MG63 (cell line): Measurements from ENCODE around the gene ZNF534. TPM values are rescaled to one million over a fixed set of nuclear protein-coding genes. Genes with fewer than 3 reads are reported as not detected.
"Not testable (repeated sequence)": the region's sequence is repeated elsewhere in the genome, so short reads cannot be mapped to it uniquely, and the experiment has no call there.

ENCODE experiments used
- DNase-seq: peaks from one replicate; pipeline ENCODE4 v3.0.0-alpha.2; 2020
- H3K27me3 ChIP-seq: fragments of 250-450 bp; sonication (Bioruptor Pico); 2 replicates; pipeline ENCODE4 v1.5.1; 2020; ENCODE audit warnings: mild to moderate bottlenecking, moderate library complexity
- H3K36me3 ChIP-seq: fragments of 250-450 bp; sonication (Bioruptor Pico); 2 replicates; pipeline ENCODE4 v1.5.1; 2020; ENCODE audit warnings: mild to moderate bottlenecking, moderate library complexity
- H3K4me3 ChIP-seq: fragments of 250-450 bp; sonication (Bioruptor Pico); 2 replicates; pipeline ENCODE4 v1.5.1; 2020; ENCODE audit warnings: mild to moderate bottlenecking, moderate library complexity
- H3K9me3 ChIP-seq: fragments of 250-450 bp; sonication (Bioruptor Pico); 2 replicates; pipeline ENCODE4 v1.5.1; 2020; ENCODE audit warnings: mild to moderate bottlenecking, moderate library complexity
- total RNA-seq: library from RNA; depleted of rRNA; stranded (reverse); fragments of >200 nt; shearing (Covaris generic); gene quantifications from 2 replicates; pipeline ENCODE4 v1.2.3, GENCODE V29; 2014; ENCODE audit warnings: low replicate concordance; rRNA removed

The ZNF534 gene
- total RNA-seq, 1 experiment from 2014 or later, result not detected

DNA sequence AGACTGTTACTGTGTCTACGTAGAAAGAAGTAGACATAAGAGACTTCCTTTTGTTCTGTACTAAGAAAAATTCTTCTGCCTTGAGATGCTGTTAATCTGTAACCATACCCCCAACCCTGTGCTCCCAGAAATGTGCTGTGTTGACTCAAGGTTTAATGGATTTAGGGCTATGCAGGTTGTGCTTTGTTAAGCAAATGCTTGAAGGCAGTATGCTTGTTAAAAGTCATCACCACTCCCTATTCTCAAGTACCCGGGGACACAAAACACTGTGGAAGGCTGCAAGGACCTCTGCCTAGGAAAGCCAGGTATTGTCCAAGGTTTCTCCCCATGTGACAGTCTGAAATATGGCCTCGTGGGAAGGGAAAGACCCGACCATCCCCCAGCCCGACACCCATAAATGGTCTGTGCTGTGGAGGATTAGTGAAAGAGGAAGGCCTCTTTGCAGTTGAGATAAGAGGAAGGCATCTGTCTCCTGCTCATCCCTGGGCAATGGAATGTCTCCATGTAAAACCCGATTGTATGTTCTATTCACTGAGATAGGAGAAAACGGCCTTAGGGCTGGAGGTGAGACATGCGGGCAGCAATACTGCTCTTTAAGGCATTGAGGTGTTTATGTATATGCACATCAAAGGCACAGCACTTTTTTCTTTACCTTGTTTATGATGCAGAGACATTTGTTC is 56.8 kb downstream of the ZNF534 start:
- DNase-seq, H3K27me3 ChIP-seq, H3K4me3 ChIP-seq, H3K36me3 ChIP-seq: not testable (repeated sequence)
- H3K9me3 ChIP-seq, result peaks cover 12% of the 10 kb centered on the region

DNA sequence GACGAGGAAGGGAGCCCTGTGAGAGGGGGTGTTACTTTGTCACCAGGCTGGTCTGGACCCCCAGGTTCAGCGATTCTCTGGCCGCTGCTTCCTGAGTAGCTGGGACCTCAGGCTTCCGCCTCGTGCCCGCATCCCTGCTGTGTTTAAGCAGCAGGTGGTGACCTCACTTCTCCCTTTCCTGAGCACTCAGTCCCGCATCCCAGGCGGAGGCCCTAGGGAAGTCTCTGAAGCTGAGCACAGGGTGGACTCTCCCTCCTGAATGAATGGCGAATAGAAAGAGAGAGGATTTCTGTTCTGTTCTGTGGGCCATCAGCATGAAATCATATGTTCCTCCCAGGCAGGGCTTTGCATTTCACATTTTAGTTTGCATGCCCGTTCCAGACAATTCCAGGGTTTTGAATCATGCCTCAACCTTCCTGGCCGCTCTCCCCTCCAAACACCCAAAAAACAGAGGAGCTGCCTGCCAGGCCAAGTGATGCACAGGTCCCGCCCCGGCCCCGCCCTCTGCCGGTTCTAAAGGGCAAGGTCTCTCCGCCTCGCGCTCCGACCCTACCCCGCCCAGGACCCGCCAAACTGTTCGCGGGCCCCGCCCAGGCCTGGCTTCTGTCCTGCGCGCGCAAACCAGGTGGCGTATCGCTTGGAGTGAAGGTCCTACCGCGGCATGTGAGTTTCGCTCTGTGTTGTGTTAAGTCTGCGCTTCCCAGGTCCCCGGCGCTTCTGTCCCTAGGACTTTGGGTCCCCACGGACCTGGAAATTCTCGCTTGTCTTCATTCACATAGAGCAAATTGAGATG is 63.4 kb downstream of the ZNF534 start:
- Histone ChIP-seq H3K36me3 (no peaks in the 10 kb centered on the region), H3K4me3 (no peak overlapping the region), H3K9me3 (peaks cover 10% of the 10 kb centered on the region; the same call in 1 of the 2 replicates), H3K27me3 (no peaks in the 10 kb centered on the region)
- no peak for DNase-seq

DNA sequence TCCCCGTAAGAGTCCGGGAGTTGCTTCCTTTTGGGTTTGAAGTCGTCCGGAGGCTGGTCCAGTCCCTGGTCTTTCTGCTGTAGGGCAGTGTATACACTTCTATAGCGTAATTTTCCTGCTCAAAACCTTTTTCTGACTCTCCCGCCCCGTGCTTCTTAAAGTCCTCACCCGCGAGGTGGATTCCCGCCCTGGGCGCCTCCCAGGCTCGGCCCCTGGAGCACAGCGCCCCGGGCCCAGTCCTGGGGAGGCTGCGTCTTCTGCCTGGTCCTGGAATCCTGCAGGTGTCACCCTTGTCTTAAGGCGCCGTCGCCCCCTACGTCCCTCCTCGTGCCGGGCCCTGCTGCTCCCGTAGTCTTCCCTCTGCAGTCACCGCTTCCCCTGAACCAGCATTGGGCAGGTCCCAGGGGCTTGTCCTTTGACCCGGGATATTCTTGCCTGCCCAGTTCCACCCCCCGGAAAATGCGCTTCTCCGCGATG is 64.1 kb downstream of the ZNF534 start:
- H3K27me3 ChIP-seq, result no peaks in the 10 kb centered on the region
- H3K4me3 ChIP-seq, result no peak overlapping the region
- no peak for DNase-seq
- no peaks in the 10 kb centered on the region for H3K36me3 ChIP-seq
- H3K9me3 ChIP-seq, result peaks cover 10% of the 10 kb centered on the region; the same call in 1 of the 2 replicates

DNA sequence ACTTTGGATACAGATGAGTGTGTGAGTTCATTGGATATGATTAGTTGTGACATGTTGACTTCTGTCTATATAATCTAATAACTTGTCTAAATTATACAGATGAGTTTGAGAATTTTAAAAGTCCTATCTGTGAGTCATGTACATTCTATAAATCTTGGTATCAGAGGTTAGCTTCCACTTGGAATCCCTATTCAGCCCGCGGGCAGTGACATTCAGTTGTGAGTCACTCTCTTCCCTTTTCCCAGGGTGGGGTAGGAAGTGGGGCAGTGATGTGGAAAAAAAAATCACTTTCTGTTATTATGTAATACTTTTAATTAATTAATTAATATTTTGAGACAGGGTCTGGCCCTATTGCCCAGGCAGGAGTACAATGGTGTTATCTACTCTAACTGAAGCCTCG is 65.6 kb downstream of the ZNF534 start:
- H3K36me3 ChIP-seq, result no peaks in the 10 kb centered on the region
- no peak for DNase-seq
- H3K9me3 ChIP-seq, result peaks cover 10% of the 10 kb centered on the region; the same call in 1 of the 2 replicates
- no peaks in the 10 kb centered on the region for H3K27me3 ChIP-seq
- H3K4me3 ChIP-seq, result no peak overlapping the region

DNA sequence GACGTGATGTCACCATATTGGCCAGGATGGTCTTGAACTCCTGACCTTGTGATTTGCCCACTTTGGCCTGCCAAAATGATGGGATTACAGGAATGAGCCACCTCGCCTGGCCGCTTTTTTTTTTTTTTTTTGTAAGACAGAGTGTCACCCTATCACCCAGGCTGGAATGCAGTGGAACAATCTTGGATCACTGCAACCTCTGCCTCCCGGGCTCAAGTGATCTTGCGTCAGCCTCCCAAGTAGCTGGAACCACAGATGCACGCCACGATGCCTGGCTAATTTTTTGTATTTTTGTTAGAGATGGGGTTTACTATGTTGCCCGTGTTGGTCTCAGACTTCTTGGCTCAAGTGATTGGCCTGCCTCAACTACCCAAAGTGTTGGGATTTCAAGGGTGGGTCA is 69.6 kb downstream of the ZNF534 start:
- Histone ChIP-seq H3K36me3 (no peaks in the 10 kb centered on the region), H3K4me3 (no peak overlapping the region), H3K27me3 (no peaks in the 10 kb centered on the region), H3K9me3 (no peaks in the 10 kb centered on the region; the same call in 1 of the 2 replicates)
- DNase-seq, result no peak

DNA sequence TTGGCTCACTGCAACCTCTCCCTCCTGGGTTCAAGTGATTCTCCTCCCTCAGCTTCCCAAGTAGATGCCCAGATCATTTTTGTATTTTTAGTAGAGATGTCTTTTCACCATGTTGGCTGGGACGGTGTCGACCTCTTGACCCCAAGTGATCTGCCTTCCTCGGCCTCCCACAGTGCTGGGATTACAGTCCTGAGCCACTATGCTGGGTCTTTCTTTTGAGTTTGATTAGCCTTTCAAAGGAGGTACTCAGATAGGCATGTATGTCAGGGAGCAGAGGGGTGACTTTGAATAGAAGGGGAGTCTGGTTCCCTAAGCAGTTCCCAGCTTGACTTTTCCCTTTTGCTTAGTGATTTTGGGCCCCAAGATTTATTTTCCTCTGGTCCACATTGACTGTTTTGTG is 71.5 kb downstream of the ZNF534 start:
- DNase-seq, H3K9me3 ChIP-seq, H3K4me3 ChIP-seq, H3K27me3 ChIP-seq, H3K36me3 ChIP-seq: not testable (repeated sequence)

DNA sequence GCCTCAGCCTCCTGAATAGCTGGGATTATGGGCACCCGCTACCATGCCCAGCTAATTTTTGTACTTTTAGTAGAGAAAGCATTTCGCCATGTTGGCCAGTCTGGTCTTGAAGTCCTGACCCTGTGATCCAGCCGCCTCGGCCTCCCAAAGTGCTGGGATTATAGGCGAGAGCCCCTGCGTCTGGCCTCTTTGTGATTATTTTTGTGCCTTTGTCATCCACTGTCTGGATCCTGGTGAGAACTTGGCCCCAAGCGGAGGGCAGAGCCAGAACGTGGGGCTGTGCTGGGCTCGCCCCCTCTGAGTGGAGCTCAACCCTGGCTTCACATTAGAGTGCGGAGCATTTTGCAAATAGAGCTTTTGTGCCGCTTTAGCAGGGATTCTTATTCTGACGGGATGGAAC is 72.0 kb downstream of the ZNF534 start:
- H3K36me3 ChIP-seq, H3K9me3 ChIP-seq, H3K27me3 ChIP-seq, DNase-seq, H3K4me3 ChIP-seq: not testable (repeated sequence)

Other genes with a start within 250 kb of the ZNF534 start
- gene PPP2R1A, start 239.1 kb upstream of the ZNF534 start, total RNA-seq, result 74.0 and 171 TPM in 2 replicates
- 12.3 and 32.7 TPM in 2 replicates for gene ZNF766, start 159.6 kb upstream of the ZNF534 start, total RNA-seq
- gene ZNF480, start 132.0 kb upstream of the ZNF534 start, total RNA-seq, result 2.7 and 3.8 TPM in 2 replicates
- gene ZNF610, start 92.9 kb upstream of the ZNF534 start, total RNA-seq, result 0.15 and 2.4 TPM in 2 replicates
- 1.9 and 2.3 TPM in 2 replicates for gene ZNF880, start 59.2 kb upstream of the ZNF534 start, total RNA-seq
- gene ZNF528, start 31.3 kb upstream of the ZNF534 start, total RNA-seq, result 1.9 and 2.8 TPM in 2 replicates
- 0.07 TPM in 1 of 2 replicates, not detected in the other for gene ZNF578, start 24.4 kb downstream of the ZNF534 start, total RNA-seq
- 6.2 and 31.2 TPM in 2 replicates for gene ZNF808, start 98.5 kb downstream of the ZNF534 start, total RNA-seq
- gene ZNF701, start 141.1 kb downstream of the ZNF534 start, total RNA-seq, result 3.1 and 6.4 TPM in 2 replicates
- gene ZNF83, start 209.2 kb downstream of the ZNF534 start, total RNA-seq, result 18.5 and 29.2 TPM in 2 replicates